ENCODE measurements around the gene STMP1. TPM values are rescaled to one million over a fixed set of nuclear protein-coding genes. Genes with fewer than 3 reads are reported as not detected.

Gene STMP1
- total RNA-seq, 1 experiment from 2014 or later, result 38.4 TPM

DNA sequence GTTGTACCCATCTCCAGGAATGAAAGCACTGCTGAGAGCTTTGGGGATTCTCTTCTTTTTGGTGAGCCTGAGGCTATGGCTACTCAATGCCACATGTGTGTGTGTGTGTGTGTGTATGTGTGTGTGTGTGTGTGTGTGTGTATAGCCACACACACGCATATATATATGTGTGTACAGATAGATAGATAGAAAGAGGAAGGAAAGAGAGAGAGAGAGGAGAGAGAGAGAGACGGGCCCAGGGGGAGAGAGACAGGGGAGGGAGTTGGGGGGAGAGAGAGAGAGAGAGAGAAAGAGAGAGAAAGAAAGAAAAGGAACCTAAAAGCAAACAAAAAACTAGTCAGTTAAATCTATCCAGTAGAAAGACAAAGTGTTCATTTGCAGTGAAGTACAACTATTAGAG lies 57.4 kb downstream of the STMP1 start:
- Histone ChIP-seq H3K9me3 (ENCODE audit: control insufficient read depth, low read depth, low read length) (no peaks in the 10 kb centered on the region), H3K27me3 (ENCODE audit: insufficient read depth, low read length) (no peaks in the 10 kb centered on the region), H4K20me1 (ENCODE audit: control insufficient read depth, insufficient read depth, insufficient read length) (no peaks in the 10 kb centered on the region), H2BK12ac (ENCODE audit: insufficient read length, low read depth, low read length) (no peak overlapping the region), H3K9ac (ENCODE audit: extremely low read depth, insufficient read length, low read length) (no peak overlapping the region), H3K79me1 (ENCODE audit: insufficient read depth, low read depth, low read length, poor library complexity, severe bottlenecking) (no peaks in the 10 kb centered on the region), H3T11ph (ENCODE audit: low read length) (no peak overlapping the region), H3K4me2 (ENCODE audit: insufficient read depth, insufficient read length, low read length) (no peak overlapping the region), H2BK5ac (ENCODE audit: insufficient read length, low read length) (no peak overlapping the region), H4K91ac (ENCODE audit: insufficient read length, low read depth, low read length) (no peak overlapping the region), H3K23me2 (ENCODE audit: insufficient read length, low read depth, low read length, poor library complexity, severe bottlenecking) (no peaks in the 10 kb centered on the region), H4K8ac (replicated peaks; ENCODE audit: insufficient read length, low read depth, low read length) (no peak overlapping the region), H3K4me1 (ENCODE audit: insufficient read depth, low read length) (no peaks in the 10 kb centered on the region), H2AFZ (ENCODE audit: low read length) (no peak overlapping the region), H3K56ac (ENCODE audit: insufficient read length, low read depth, low read length) (no peak overlapping the region), H2BK20ac (ENCODE audit: low read depth, low read length, poor library complexity, severe bottlenecking) (no peak overlapping the region), H4K5ac (ENCODE audit: insufficient read length, low read depth, low read length) (no peak overlapping the region), H3K79me2 (ENCODE audit: insufficient read depth, low read length) (no peaks in the 10 kb centered on the region), H3K14ac (ENCODE audit: insufficient read depth, low read length) (no peak overlapping the region), H2BK120ac (ENCODE audit: low read depth, low read length, poor library complexity, severe bottlenecking) (no peak overlapping the region), H3K18ac (ENCODE audit: insufficient read length, low read depth, low read length) (no peak overlapping the region), H2BK15ac (ENCODE audit: low read depth, low read length) (no peak overlapping the region), H3K4ac (ENCODE audit: low read depth, low read length) (no peak overlapping the region), H3K23ac (ENCODE audit: insufficient read length, low read depth, low read length) (no peak overlapping the region), H2AK5ac (ENCODE audit: insufficient read length, low read length) (no peak overlapping the region), H3K27ac (ENCODE audit: insufficient read length, low read depth, low read length) (no peak overlapping the region)
- no peak overlapping the region for H3K4me3 Mint-ChIP-seq
- DNase-seq, result no peak
- no CpG with 5 or more reads among the region's 2 CpGs for WGBS (ENCODE audit: extremely low coverage, insufficient read length, low lambda C conversion rate)
- peaks cover 10 to 13% of the 10 kb centered on the region in 2 experiments for H3K4me1 Mint-ChIP-seq
- no peaks in the 10 kb centered on the region for H3K36me3 Mint-ChIP-seq (ENCODE audit: insufficient read depth in 1 of 3, low read depth in 3 of 3)
- H3K27me3 Mint-ChIP-seq (ENCODE audit: low read depth), result no peaks in the 10 kb centered on the region
- no peak overlapping the region for H3K27ac Mint-ChIP-seq
- TF ChIP-seq CTCF (conservative IDR thresholded peaks at IDR 0.05), result no peak
- H3K9me3 Mint-ChIP-seq, result no peaks in the 10 kb centered on the region

Data from H9 (cell line).